Measurements from ENCODE around the gene PRELP. TPM values are rescaled to one million over a fixed set of nuclear protein-coding genes. Genes with fewer than 3 reads are reported as not detected.

Gene PRELP
- total RNA-seq, 3 donors from 2014 or later, result 27.4 to 132 (median 42.0) TPM

DNA sequence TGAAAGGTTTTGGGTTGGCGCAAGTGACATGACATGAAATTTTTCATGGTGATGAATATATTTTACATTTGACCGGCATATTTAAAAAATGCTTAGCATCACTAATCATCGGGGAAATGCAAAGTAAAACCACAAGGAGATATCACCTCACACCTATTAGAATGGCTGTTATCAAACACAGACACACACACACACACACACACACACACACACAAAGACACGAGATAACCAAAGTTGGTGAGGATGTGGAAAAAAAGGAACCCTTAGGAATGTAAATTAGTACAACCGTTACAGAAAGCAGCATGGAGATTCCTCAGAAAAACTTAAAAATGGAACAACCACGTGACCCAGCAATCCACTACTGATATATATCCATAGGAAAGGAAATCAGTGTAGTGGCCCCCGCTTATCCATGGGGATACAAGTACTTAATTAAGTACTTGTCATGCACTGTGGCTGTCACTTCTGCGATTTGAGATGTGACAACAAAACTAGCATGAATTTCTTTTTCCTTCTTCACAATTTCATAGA lies 15.9 kb upstream of the PRELP start:
- intact Hi-C loops (cut with DNase I; ENCODE audit: low total_unique reads), result no loop called here
- Histone ChIP-seq H3K4me1 (peaks cover 7 to 9% of the 10 kb centered on the region in 2 donors), H3K27me3 (no peaks in the 10 kb centered on the region), H3K9me3 (no peaks in the 10 kb centered on the region), H3K4me3 (no peak overlapping the region), H3K27ac (no peak overlapping the region), H3K36me3 (no peaks in the 10 kb centered on the region)
- DNase-seq (ENCODE audit: low spot score in 2 of 2), result no peak
- TF ChIP-seq POLR2AphosphoS5 (IDR thresholded peaks at IDR 0.05) (no peak), POLR2A (IDR thresholded peaks at IDR 0.05) (no peak)
- TF ChIP-seq, protein P1, sequence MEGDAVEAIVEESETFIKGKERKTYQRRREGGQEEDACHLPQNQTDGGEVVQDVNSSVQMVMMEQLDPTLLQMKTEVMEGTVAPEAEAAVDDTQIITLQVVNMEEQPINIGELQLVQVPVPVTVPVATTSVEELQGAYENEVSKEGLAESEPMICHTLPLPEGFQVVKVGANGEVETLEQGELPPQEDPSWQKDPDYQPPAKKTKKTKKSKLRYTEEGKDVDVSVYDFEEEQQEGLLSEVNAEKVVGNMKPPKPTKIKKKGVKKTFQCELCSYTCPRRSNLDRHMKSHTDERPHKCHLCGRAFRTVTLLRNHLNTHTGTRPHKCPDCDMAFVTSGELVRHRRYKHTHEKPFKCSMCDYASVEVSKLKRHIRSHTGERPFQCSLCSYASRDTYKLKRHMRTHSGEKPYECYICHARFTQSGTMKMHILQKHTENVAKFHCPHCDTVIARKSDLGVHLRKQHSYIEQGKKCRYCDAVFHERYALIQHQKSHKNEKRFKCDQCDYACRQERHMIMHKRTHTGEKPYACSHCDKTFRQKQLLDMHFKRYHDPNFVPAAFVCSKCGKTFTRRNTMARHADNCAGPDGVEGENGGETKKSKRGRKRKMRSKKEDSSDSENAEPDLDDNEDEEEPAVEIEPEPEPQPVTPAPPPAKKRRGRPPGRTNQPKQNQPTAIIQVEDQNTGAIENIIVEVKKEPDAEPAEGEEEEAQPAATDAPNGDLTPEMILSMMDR (IDR thresholded peaks at IDR 0.05), result no peak

DNA sequence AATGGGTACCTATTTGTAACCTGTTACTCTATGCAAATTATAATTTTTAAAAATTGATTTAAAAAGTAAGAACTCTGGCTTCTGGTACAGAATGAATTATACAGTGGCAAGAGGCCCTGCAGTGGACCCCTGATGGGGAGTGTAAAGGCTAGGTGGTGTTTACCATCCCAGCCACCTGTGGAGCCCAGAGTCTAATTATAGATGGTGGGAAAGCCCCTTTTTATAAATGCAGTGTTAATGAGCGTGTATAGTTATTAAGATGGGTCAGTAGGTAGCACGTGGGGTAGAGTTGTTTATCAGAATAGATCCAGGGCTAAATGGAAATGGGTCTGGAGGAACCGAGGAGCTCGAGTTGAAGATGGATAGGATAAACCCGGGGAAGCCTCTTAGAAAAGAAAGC lies 13.9 kb upstream of the PRELP start:
- DNase-seq (ENCODE audit: low spot score in 2 of 2), result no peak
- intact Hi-C loops (cut with DNase I; ENCODE audit: low total_unique reads), result no loop called here
- H3K27ac ChIP-seq, result no peak overlapping the region
- peaks cover 16 to 27% of the 10 kb centered on the region in 2 donors for H3K4me1 ChIP-seq
- no peak overlapping the region for H3K4me3 ChIP-seq
- no peaks in the 10 kb centered on the region for H3K9me3 ChIP-seq
- H3K27me3 ChIP-seq, result no peaks in the 10 kb centered on the region
- H3K36me3 ChIP-seq, result no peaks in the 10 kb centered on the region
- TF ChIP-seq, protein P1 (IDR thresholded peaks at IDR 0.05), result no peak
- TF ChIP-seq POLR2AphosphoS5 (IDR thresholded peaks at IDR 0.05) (no peak), POLR2A (IDR thresholded peaks at IDR 0.05) (no peak)

DNA sequence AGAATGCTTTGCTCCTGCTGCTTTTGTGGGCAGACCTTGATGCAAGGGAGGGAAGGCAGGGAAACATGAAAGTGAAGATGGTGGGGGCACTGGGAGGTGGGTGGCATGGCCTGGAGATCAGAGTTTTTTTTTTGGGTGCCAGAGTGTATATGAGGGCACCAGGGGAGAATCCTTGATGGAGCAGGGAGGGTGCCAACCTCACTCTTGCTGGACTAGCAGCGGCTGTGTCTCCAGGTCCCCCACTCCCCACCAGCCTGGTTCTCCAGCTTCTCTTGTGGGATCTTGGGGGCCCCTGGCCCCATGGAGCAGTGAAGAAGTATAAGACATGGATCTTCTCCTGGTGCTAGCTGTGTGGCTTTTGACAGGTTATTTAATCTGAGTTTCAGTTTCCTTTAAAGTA lies 13.5 kb upstream of the PRELP start:
- intact Hi-C loops (cut with DNase I; ENCODE audit: low total_unique reads), result no loop called here
- H3K27ac ChIP-seq, result peak overlapping the region; percentile 19 to 89
- H3K9me3 ChIP-seq, result no peaks in the 10 kb centered on the region
- H3K4me3 ChIP-seq, result no peak overlapping the region
- TF ChIP-seq, protein P1 (IDR thresholded peaks at IDR 0.05), result no peak
- H3K27me3 ChIP-seq, result no peaks in the 10 kb centered on the region
- H3K36me3 ChIP-seq, result no peaks in the 10 kb centered on the region
- DNase-seq (ENCODE audit: low spot score in 2 of 2), result no peak
- peaks cover 16 to 32% of the 10 kb centered on the region in 2 donors for H3K4me1 ChIP-seq

DNA sequence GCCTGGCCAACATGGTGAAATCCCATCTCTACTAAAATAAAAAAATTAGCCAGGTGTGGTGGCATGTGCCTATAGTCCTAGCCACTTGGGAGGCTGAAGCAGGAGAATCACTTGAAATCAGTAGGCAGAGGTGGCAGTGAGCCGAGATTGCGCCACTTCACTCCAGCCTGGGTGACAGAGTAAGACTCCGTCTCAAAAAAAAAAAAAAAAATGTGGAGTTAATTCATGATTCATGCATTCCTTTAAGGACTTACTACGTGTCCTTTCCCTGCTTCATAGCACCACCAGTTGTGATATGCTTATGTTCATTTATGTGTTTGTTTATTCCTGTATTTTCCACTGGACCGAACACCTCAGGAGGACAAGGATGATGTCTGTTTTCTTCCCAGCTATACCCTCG lies 12.7 kb upstream of the PRELP start:
- Histone ChIP-seq H3K4me1 (peaks cover 16 to 37% of the 10 kb centered on the region in 2 donors), H3K27ac (peak overlapping the region; percentile 89 to 90), H3K27me3 (no peaks in the 10 kb centered on the region), H3K36me3 (no peaks in the 10 kb centered on the region), H3K4me3 (no peak overlapping the region), H3K9me3 (no peaks in the 10 kb centered on the region)
- intact Hi-C loops (cut with DNase I; ENCODE audit: low total_unique reads), result no loop called here
- peak in 1 of 3 donors; percentile 22 for TF ChIP-seq POLR2AphosphoS5 (IDR thresholded peaks at IDR 0.05)
- TF ChIP-seq, protein P1 (IDR thresholded peaks at IDR 0.05), result no peak
- DNase-seq (ENCODE audit: low spot score in 2 of 2), result peak in 1 of 2 donors; percentile 87

DNA sequence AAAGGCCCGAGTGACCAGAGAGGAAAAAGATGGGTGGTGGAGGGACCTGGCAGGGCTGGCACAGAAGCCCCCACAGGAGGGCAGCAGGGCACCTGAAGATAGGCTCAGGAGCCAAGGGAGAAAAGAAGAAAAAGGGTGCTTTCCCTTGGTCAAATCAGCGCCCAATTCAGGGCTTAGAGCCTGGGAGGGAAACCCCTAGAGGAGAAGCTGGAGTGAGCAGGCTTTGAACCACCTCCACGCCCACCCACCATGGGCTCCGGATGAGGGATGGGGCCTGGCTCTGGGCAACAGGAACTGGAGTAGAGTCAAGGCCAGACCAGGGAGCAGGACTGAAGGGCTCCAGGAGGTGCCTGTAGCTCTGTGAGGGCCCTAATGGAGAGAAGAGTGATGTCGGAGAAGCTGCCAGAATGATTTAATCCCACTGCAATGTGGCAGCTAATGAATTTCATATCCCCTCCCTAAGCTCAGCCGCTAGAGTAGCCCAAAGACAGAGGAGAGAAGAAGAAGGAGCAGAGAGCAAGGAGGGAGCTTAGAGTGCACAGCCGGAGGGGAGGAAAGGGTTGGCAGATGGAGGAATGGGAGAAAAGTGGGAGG lies 12.0 kb upstream of the PRELP start:
- Histone ChIP-seq H3K9me3 (no peaks in the 10 kb centered on the region), H3K4me1 (peaks cover 16 to 37% of the 10 kb centered on the region in 2 donors), H3K36me3 (no peaks in the 10 kb centered on the region), H3K27ac (peak overlapping the region; percentile 89 to 90), H3K27me3 (no peaks in the 10 kb centered on the region), H3K4me3 (peak overlapping the region in 1 of 3 donors; percentile 3)
- TF ChIP-seq, protein P1 (IDR thresholded peaks at IDR 0.05), result peak in 1 of 3 donors; percentile 18
- TF ChIP-seq POLR2AphosphoS5 (IDR thresholded peaks at IDR 0.05) (no peak), POLR2A (IDR thresholded peaks at IDR 0.05) (no peak)
- intact Hi-C loops (cut with DNase I; ENCODE audit: low total_unique reads), result no loop called here
- no peak for DNase-seq (ENCODE audit: low spot score in 2 of 2)

Data from breast epithelium (tissue), 4 donors.